Renal cortical epithelial cell (primary cell): ENCODE results near the gene CELF1. TPM values are rescaled to one million over a fixed set of nuclear protein-coding genes. Genes with fewer than 3 reads are reported as not detected.

Experiments
- DNase-seq: peaks from one replicate; pipeline ENCODE4 v3.0.0-alpha.2; 2011; ENCODE audit warnings: low read depth
- total RNA-seq: library from RNA; depleted of rRNA; stranded (reverse); fragments of >200 nt; gene quantifications from 2 replicates; pipeline ENCODE4 v1.2.3, GENCODE V29; 2014

CELF1 gene
- total RNA-seq, 1 donor from 2014 or later: 137 TPM

GRCh38 chr11:47447906-47448305 lies 105.0 kb downstream of the CELF1 start:
- no peak for DNase-seq

- no peak for DNase-seq
Observed at GRCh38 chr11:47446833-47447232, 106.1 kb downstream of the CELF1 start.

GRCh38 chr11:47445840-47446239 lies 107.1 kb downstream of the CELF1 start:
- DNase-seq: no peak

- DNase-seq: no peak
Observed at GRCh38 chr11:47443817-47444216, 109.1 kb downstream of the CELF1 start.

- no peak for DNase-seq
Observed at GRCh38 chr11:47443028-47443700, 109.8 kb downstream of the CELF1 start.

- no peak for DNase-seq
Observed at GRCh38 chr11:47442514-47442913, 110.4 kb downstream of the CELF1 start.

- no peak for DNase-seq
Observed at GRCh38 chr11:47441421-47441820, 111.5 kb downstream of the CELF1 start.

GRCh38 chr11:47440054-47440476 lies 112.9 kb downstream of the CELF1 start:
- DNase-seq: no peak

- DNase-seq: no peak
Observed at GRCh38 chr11:47438721-47439120, 114.2 kb downstream of the CELF1 start.

- DNase-seq: no peak
Observed at GRCh38 chr11:47437746-47438418, 115.0 kb downstream of the CELF1 start.

GRCh38 chr11:47437218-47437745 lies 115.7 kb downstream of the CELF1 start:
- DNase-seq: no peak

- DNase-seq: no peak
Observed at GRCh38 chr11:47436726-47437125, 116.2 kb downstream of the CELF1 start.

- DNase-seq: no peak
Observed at GRCh38 chr11:47435687-47436086, 117.2 kb downstream of the CELF1 start.

- peak; percentile 45 for DNase-seq
Observed at GRCh38 chr11:47434011-47434786, 118.7 kb downstream of the CELF1 start.

- no peak for DNase-seq
Observed at GRCh38 chr11:47433157-47433556, 119.8 kb downstream of the CELF1 start.

GRCh38 chr11:47431356-47432083 lies 121.4 kb downstream of the CELF1 start:
- DNase-seq: no peak

GRCh38 chr11:47430524-47430923 lies 122.4 kb downstream of the CELF1 start:
- no peak for DNase-seq

GRCh38 chr11:47426062-47426956 lies 126.6 kb downstream of the CELF1 start, which contains the start of gene PSMC3:
TSS of gene PSMC3 (minus strand) at chr11:47426439. CDS start at chr11:47426279, 160 bp downstream.
- peak; percentile 94 for DNase-seq

- DNase-seq: no peak
Observed at GRCh38 chr11:47425611-47426010, 127.3 kb downstream of the CELF1 start.

GRCh38 chr11:47418454-47419259 lies 134.3 kb downstream of the CELF1 start:
- DNase-seq: no peak
